Neural cell (in vitro differentiated cells): ENCODE results near the gene MED4. TPM values are rescaled to one million over a fixed set of nuclear protein-coding genes. Genes with fewer than 3 reads are reported as not detected.

ENCODE experiments used
- H2AFZ ChIP-seq: fragments of 200-600, 300-800 bp; sonication (generic), shearing (Covaris generic); 2 replicates; pipeline ENCODE4 v1.6.0; 2014; ENCODE audit warnings: low read depth, mild to moderate bottlenecking, antibody characterized with exemption, low read length, moderate library complexity
- H3F3A ChIP-seq: fragments of 200-600 bp; shearing (Covaris generic); 2 replicates; pipeline ENCODE4 v1.6.1; 2016; ENCODE audit warnings: mild to moderate bottlenecking, moderate library complexity, mixed read lengths, antibody characterized with exemption, low read length; ENCODE audit not compliant: insufficient read depth, poor library complexity, severe bottlenecking
- H3K27ac ChIP-seq: fragments of 200-600, 300-800 bp; sonication (generic), shearing (Covaris generic); 2 replicates; pipeline ENCODE4 v1.5.1; 2014; ENCODE audit warnings: mild to moderate bottlenecking, low read length, moderate library complexity
- H3K27me3 ChIP-seq: fragments of 300-800, 200-600 bp; sonication (generic), shearing (Covaris generic); 2 replicates; pipeline ENCODE4 v1.6.0; 2014; ENCODE audit warnings: mild to moderate bottlenecking, low read depth, low read length, moderate library complexity; ENCODE audit not compliant: insufficient read depth
- H3K36me3 ChIP-seq: fragments of 300-800, 200-600 bp; sonication (generic), shearing (Covaris generic); 2 replicates; pipeline ENCODE4 v1.5.1; 2014; ENCODE audit warnings: mild to moderate bottlenecking, antibody characterized with exemption, low read length, moderate library complexity; ENCODE audit not compliant: insufficient read depth
- H3K4me2 ChIP-seq: fragments of 300-800, 200-600 bp; sonication (generic), shearing (Covaris generic); 2 replicates; pipeline ENCODE4 v1.6.0; 2014; ENCODE audit warnings: mild to moderate bottlenecking, low read length
- H3K4me3 ChIP-seq: fragments of 300-800, 200-600 bp; sonication (generic), shearing (Covaris generic); 2 replicates; pipeline ENCODE4 v1.5.1; 2014; ENCODE audit warnings: mild to moderate bottlenecking, low read length, moderate library complexity
- H3K79me2 ChIP-seq: fragments of 200-600 bp; shearing (Covaris generic); replicated peaks from 2 replicates; pipeline ENCODE4 v1.6.0; 2014; ENCODE audit warnings: mild to moderate bottlenecking, low read length, moderate library complexity; ENCODE audit not compliant: insufficient read depth
- H3K9ac ChIP-seq: fragments of 300-800, 200-600 bp; sonication (generic), shearing (Covaris generic); 2 replicates; pipeline ENCODE4 v1.6.1; 2016; ENCODE audit warnings: mild to moderate bottlenecking, low read length, mixed read lengths
- H3K9me2 ChIP-seq: fragments of 200-600 bp; shearing (Covaris generic); 2 replicates; pipeline ENCODE4 v1.6.1; 2016; ENCODE audit warnings: mild to moderate bottlenecking, low read length, mixed read lengths; ENCODE audit not compliant: insufficient read depth
- H3K9me3 ChIP-seq: fragments of 200-600, 300-800 bp; sonication (generic), shearing (Covaris generic); 2 replicates; pipeline ENCODE4 v1.6.1; 2016; ENCODE audit warnings: mild to moderate bottlenecking, mixed run types, low read length, moderate library complexity, mixed read lengths
- H4K20me1 ChIP-seq: fragments of 200-600 bp; shearing (Covaris generic); 2 replicates; pipeline ENCODE4 v1.6.1; 2016; ENCODE audit warnings: mild to moderate bottlenecking, mixed run types; ENCODE audit not compliant: insufficient read depth
- EP300 ChIP-seq: fragments of 450-650 bp; conservative IDR thresholded peaks from 2 replicates; pipeline ENCODE4 v1.6.1; 2014; ENCODE audit warnings: antibody characterized with exemption, mild to moderate bottlenecking, moderate library complexity; ENCODE audit not compliant: poor library complexity, severe bottlenecking
- EZH2 ChIP-seq: fragments of 200-600, 300-800 bp; shearing (Covaris generic), sonication (generic); IDR thresholded peaks from 2 replicates; pipeline ENCODE4 v1.6.1; 2014; ENCODE audit warnings: antibody characterized with exemption, low read length, borderline replicate concordance, mild to moderate bottlenecking; ENCODE audit not compliant: insufficient read depth, poor library complexity, severe bottlenecking
- MXI1 ChIP-seq: fragments of 450-650 bp; conservative IDR thresholded peaks from 2 replicates; pipeline ENCODE4 v1.6.1; 2014; ENCODE audit warnings: antibody characterized with exemption, mild to moderate bottlenecking; ENCODE audit not compliant: poor library complexity, severe bottlenecking
- POLR2AphosphoS5 ChIP-seq: IDR thresholded peaks from 2 replicates; pipeline ENCODE4 v1.6.1; 2012
- RAD21 ChIP-seq: fragments of 450-650 bp; conservative IDR thresholded peaks from 2 replicates; pipeline ENCODE4 v1.6.1; 2014; ENCODE audit warnings: antibody characterized with exemption, mild to moderate bottlenecking, moderate library complexity
- SMC3 ChIP-seq: fragments of 450-650 bp; conservative IDR thresholded peaks from 2 replicates; pipeline ENCODE4 v1.6.1; 2014; ENCODE audit warnings: antibody characterized with exemption, mild to moderate bottlenecking, moderate library complexity; ENCODE audit not compliant: poor library complexity
- TAF1 ChIP-seq: IDR thresholded peaks from 2 replicates; pipeline ENCODE4 v1.6.1; 2012; ENCODE audit warnings: low read depth
- polyA plus RNA-seq: library from polyadenylated mRNA; depleted of rRNA; stranded (reverse); fragments of >200 nt; gene quantifications from 2 replicates; pipeline ENCODE4 v1.2.3, GENCODE V29; 2014
- TF ChIP-seq, protein P1 (sequence below): IDR thresholded peaks from 2 replicates; pipeline ENCODE4 v1.6.1; 2012; ENCODE audit warnings: borderline replicate concordance
- TF ChIP-seq, protein P2 (sequence below): fragments of 450-650 bp; IDR thresholded peaks from 2 replicates; pipeline ENCODE4 v1.5.1; 2014; ENCODE audit warnings: antibody characterized with exemption, mild to moderate bottlenecking, moderate library complexity; ENCODE audit not compliant: poor library complexity, severe bottlenecking

MED4 gene
- polyA plus RNA-seq, 1 donor from 2014 or later = 87.5 TPM

DNA sequence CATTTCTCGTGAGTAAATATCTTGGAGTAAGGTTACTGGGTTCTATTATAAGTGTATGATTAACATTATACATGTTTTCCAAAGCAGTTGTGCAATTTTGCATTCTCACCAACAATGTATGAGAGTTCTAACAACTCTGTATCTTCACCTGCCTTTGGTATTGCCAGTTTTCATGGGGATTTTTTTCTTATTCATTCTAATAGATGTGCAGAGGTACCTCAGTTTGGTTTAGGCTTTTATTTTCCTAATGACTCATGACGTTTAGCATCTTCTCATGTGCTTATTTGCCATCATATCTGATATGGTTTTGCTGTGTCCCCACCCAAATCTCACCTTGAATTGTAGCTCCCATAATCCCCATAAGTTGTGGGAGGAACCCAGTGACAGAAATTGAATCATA is 65.0 kb downstream of the MED4 start:
- H3K27ac ChIP-seq = no peak overlapping the region
- no peak overlapping the region for H3K4me2 ChIP-seq
- no peak overlapping the region for H3K9ac ChIP-seq
- H3K27me3 ChIP-seq = no peaks in the 10 kb centered on the region
- H2AFZ ChIP-seq = no peak overlapping the region
- no peaks in the 10 kb centered on the region for H3K36me3 ChIP-seq
- H3F3A ChIP-seq = no peaks in the 10 kb centered on the region
- no peaks in the 10 kb centered on the region for H3K79me2 ChIP-seq
- no peaks in the 10 kb centered on the region for H3K9me3 ChIP-seq
- no peak for TF ChIP-seq RAD21
- no peak for TF ChIP-seq TAF1
- TF ChIP-seq, protein P1, sequence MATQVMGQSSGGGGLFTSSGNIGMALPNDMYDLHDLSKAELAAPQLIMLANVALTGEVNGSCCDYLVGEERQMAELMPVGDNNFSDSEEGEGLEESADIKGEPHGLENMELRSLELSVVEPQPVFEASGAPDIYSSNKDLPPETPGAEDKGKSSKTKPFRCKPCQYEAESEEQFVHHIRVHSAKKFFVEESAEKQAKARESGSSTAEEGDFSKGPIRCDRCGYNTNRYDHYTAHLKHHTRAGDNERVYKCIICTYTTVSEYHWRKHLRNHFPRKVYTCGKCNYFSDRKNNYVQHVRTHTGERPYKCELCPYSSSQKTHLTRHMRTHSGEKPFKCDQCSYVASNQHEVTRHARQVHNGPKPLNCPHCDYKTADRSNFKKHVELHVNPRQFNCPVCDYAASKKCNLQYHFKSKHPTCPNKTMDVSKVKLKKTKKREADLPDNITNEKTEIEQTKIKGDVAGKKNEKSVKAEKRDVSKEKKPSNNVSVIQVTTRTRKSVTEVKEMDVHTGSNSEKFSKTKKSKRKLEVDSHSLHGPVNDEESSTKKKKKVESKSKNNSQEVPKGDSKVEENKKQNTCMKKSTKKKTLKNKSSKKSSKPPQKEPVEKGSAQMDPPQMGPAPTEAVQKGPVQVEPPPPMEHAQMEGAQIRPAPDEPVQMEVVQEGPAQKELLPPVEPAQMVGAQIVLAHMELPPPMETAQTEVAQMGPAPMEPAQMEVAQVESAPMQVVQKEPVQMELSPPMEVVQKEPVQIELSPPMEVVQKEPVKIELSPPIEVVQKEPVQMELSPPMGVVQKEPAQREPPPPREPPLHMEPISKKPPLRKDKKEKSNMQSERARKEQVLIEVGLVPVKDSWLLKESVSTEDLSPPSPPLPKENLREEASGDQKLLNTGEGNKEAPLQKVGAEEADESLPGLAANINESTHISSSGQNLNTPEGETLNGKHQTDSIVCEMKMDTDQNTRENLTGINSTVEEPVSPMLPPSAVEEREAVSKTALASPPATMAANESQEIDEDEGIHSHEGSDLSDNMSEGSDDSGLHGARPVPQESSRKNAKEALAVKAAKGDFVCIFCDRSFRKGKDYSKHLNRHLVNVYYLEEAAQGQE = no peak
- no peak for TF ChIP-seq SMC3
- no peak for TF ChIP-seq POLR2AphosphoS5
- TF ChIP-seq, protein P2, sequence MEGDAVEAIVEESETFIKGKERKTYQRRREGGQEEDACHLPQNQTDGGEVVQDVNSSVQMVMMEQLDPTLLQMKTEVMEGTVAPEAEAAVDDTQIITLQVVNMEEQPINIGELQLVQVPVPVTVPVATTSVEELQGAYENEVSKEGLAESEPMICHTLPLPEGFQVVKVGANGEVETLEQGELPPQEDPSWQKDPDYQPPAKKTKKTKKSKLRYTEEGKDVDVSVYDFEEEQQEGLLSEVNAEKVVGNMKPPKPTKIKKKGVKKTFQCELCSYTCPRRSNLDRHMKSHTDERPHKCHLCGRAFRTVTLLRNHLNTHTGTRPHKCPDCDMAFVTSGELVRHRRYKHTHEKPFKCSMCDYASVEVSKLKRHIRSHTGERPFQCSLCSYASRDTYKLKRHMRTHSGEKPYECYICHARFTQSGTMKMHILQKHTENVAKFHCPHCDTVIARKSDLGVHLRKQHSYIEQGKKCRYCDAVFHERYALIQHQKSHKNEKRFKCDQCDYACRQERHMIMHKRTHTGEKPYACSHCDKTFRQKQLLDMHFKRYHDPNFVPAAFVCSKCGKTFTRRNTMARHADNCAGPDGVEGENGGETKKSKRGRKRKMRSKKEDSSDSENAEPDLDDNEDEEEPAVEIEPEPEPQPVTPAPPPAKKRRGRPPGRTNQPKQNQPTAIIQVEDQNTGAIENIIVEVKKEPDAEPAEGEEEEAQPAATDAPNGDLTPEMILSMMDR = no peak
- no peak for TF ChIP-seq EZH2
- TF ChIP-seq EP300 = no peak
- TF ChIP-seq MXI1 = no peak
- no peak overlapping the region for H3K4me3 ChIP-seq
- H4K20me1 ChIP-seq = no peaks in the 10 kb centered on the region
- H3K9me2 ChIP-seq = no peaks in the 10 kb centered on the region

DNA sequence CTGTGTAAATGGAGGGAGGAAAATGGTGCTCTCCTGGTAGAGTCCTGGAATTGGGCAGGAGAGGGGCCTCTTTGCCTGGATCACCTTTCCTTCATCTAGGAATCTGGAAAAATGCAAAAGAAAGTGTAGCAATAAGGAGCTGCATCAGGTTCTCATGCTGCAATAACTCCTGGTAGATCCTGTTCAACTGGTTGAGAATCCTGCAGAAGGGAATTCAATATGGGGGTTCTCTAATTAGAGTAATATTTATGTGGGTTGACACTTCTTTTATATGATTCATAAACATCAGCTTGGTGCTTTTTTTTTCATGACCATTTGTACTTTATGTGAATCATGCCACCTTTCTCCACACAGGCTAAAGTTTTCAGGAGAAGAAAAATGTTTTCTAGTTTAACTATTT is 66.8 kb downstream of the MED4 start:
- no peak overlapping the region for H3K9ac ChIP-seq
- no peak overlapping the region for H3K27ac ChIP-seq
- H2AFZ ChIP-seq = no peak overlapping the region
- no peaks in the 10 kb centered on the region for H3K27me3 ChIP-seq
- H3F3A ChIP-seq = no peaks in the 10 kb centered on the region
- TF ChIP-seq RAD21 (no peak), EZH2 (no peak)
- TF ChIP-seq, protein P1 = no peak
- TF ChIP-seq, protein P2 = no peak
- H3K36me3 ChIP-seq = no peaks in the 10 kb centered on the region
- H3K4me2 ChIP-seq = no peak overlapping the region
- H3K79me2 ChIP-seq = no peaks in the 10 kb centered on the region
- H3K9me3 ChIP-seq = no peaks in the 10 kb centered on the region
- no peak overlapping the region for H3K4me3 ChIP-seq
- H3K9me2 ChIP-seq = no peaks in the 10 kb centered on the region
- no peaks in the 10 kb centered on the region for H4K20me1 ChIP-seq
